Measurements from ENCODE around the gene POLR2C.
"Not testable (repeated sequence)": the region's sequence is repeated elsewhere in the genome, so short reads cannot be mapped to it uniquely, and the experiment has no call there.

Gene POLR2C

GRCh38 chr16:57462209-57462977, at the start of gene POLR2C:
POLR2C (plus strand) TSS chr16:57462679; CDS start chr16:57462725, 46 bp downstream.
- peak; percentile 94 for DNase-seq

GRCh38 chr16:57413301-57413730, 49.2 kb upstream of the POLR2C start:
- DNase-seq, result no peak

- no peak for DNase-seq
Observed at GRCh38 chr16:57413733-57414132, 48.7 kb upstream of the POLR2C start.

- no peak for DNase-seq
Observed at GRCh38 chr16:57416084-57416483, 46.4 kb upstream of the POLR2C start.

- no peak for DNase-seq
Observed at GRCh38 chr16:57419506-57419905, 43.0 kb upstream of the POLR2C start.

- DNase-seq, result no peak
Observed at GRCh38 chr16:57422026-57422944, 40.2 kb upstream of the POLR2C start.

DNA sequence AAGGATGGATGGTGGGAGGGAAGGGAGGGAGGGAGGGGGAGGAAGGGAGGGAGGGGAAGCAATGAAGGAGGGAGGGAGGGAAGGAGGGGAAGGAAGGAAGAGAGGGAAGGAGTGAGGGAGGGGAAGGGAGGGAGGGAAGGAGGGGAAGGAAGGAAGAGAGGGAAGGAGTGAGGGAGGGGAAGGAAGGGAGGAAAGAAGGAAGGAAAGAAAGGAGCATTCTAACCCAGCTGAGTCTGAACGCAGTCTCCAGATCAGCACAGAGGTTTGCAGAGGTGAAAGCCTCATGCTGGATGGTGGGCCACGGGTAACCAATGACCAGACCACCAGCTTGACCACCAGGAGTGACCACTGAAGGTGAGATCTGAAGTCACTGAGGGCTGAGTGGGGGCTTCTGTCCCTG, 39.3 kb upstream of the POLR2C start:
- no peak for DNase-seq

GRCh38 chr16:57424583-57424982, 37.9 kb upstream of the POLR2C start:
- no peak for DNase-seq

DNA sequence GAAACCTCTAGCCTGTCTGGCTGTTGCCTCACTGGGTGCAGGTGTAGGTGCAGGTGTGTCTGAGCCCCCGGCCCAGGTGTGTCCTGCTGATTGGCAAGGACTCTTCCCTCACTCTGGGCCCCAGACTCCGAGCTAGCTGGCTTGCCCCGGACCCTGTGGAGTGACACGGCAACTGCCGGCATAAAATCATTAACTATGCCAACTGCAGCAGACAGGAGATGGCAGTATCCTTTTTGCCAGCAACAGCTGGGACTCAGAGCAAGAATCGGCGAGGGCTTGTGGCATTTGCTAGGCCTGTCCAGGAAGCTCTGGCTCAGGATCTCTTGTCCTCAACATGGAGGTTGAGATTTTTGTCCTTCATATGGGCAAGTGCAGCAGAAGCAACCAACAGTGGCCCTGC, 36.1 kb upstream of the POLR2C start:
- no peak for DNase-seq

DNA sequence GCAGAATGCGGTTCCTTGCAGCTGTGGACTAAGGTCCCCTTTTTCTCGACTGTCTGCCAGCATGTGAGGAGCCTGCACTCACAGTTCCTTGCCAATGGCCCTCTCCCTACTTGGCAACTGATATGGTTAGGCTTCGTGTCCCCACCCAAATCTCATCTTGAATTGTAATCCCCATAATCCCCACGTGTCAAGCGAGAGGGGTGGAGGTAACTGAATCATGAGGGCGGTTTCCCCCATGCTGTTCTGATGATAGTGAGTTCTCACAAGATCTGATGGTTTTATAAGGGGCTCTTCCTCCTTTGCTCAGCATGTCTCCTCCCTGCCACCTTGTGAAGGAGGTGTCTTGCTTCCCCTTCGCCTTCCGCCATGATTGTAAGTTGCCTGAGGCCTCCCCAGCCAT, 35.2 kb upstream of the POLR2C start:
- DNase-seq, result no peak

GRCh38 chr16:57427824-57428223, 34.7 kb upstream of the POLR2C start:
- DNase-seq, result no peak

GRCh38 chr16:57430955-57431354, 31.5 kb upstream of the POLR2C start:
- DNase-seq, result no peak

- DNase-seq, result no peak
Observed at GRCh38 chr16:57432505-57432904, 30.0 kb upstream of the POLR2C start.

- DNase-seq, result no peak
Observed at GRCh38 chr16:57432989-57433388, 29.5 kb upstream of the POLR2C start.

GRCh38 chr16:57434003-57434402, 28.5 kb upstream of the POLR2C start:
- DNase-seq, result no peak

DNA sequence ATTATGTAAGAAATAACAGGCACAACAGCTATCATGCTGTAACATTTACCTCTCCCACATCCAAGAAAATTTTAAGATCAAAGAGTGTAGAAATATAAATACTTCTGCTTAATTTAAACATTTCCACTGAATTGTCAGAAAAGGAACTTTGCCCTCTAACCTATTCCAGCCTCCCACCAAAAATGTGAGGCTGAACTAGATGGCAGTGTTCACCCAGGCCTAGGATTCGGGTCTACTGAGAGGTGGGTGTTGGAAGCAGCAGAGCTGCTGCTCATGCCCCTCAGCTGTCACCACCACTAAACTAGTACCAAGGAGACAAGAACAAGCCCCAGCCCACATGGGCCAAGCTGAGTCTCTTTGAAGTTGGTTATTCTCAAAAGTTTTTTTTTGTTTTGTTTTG, 26.6 kb upstream of the POLR2C start:
- DNase-seq, result no peak

DNA sequence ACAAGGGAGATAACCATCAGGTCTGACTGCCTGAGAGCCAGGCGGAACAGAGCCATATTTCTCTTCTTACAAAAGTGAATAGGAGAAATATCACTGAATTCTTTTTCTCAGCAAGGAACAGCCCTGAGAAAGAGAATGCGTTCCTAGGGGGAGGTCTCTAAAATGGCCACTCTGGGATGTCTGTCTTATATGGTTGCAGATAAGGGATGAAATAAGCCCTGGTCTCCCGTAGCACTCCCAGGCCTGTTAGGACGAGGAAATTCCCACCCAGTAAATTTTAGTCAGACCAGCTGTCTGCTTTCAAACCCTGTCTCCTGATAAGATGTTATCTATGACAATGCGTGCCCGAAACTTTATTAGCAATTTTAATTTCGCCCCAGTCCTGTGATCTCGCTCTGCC, 22.5 kb upstream of the POLR2C start:
- not testable (repeated sequence) for DNase-seq

- not testable (repeated sequence) for DNase-seq
Observed at GRCh38 chr16:57440551-57440950, 21.9 kb upstream of the POLR2C start.

GRCh38 chr16:57444711-57445110, 17.8 kb upstream of the POLR2C start:
- DNase-seq, result no peak

DNA sequence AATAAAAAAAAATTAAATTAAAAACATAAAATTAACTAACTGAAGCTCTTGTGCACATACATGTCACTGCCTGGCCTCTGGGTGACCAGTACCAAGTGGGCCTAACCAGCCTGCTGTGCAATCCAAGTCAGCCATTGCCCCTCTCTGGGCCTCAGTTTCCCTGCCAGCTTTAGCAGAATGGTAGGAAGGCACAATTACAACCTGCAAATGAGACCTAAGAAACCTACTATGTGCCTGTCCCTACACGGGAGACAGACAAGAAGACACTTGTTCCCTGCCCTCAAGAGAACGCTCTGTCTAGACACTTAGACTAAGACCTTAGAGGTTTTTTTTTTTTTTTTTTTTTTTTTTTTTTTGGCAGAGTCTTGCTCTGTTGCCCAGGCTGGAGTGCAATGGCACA, 17.0 kb upstream of the POLR2C start:
- no peak for DNase-seq

DNA sequence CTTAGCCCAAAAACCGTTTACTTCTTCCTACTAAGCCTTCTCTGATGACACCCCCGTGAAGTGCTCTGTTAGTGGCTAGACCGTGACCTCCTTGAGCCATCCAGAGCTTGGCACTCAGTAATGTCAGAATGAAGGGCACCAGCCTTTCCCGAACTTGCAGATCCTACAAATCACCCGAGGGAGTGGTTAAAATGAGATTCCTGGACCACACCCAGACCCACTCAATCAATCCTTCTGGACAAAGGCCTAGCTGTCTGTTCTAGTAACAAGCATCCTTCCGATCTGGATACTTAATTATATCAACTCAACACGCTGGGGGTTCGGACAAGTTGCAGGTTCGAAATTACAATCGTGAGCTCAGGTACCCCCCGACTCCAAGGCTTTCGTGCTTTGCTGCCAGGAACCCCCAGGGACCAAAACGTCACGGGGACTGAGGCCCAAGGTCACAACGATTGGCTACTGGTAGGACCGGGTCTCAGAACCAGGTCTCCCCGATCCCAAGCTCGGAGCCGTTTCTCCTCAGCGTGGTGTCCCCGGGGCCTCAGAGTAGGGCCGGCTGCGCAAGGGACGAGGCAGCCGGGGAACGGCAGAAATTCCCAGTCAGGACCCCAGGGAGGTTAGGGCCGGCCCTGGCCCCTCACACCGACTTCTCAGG, 15.8 kb upstream of the POLR2C start:
- peak; percentile 39 for DNase-seq

DNA sequence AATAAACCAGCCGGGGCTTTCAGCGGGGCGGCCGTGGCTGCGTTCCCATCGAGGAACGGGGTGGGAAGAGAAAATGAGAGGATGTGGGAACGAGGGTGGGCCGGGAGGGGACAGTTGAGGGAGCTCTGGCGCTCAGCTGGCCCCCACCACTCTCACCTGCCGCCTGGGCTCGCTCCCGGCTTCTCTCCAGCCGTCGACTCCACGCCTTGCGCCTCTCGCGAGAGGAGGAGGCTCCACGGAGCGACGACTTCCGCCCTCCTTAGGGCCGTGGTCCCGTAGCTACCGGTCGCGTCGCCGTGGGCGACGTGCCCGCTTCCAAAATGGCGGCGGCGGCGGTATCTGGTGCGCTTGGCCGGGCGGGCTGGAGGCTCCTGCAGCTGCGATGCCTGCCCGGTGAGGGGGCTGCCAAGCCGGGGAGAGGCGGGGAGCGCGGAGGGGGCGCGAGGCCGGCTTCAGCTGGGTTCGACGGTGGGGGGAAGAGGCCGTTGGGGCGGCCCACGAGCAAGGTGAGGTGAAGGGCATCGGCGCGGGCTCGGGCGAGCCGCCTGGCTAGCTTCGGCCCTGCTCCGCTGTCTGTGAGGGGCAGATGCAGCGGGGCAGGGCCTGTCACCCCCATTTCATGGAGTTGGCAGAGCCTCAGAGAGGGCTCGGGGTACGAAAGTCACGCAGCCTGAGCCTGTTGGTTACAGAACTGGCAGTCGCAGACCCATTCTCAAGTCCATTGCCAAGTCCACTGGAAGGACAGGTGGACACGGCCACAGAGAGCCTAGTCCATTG, 15.1 kb upstream of the POLR2C start, which contains the start of the genes CIAPIN1 and COQ9:
Gene CIAPIN1 (minus strand): TSS at position 200 of the 777 bp plus-strand sequence. CDS start 6,457 bp downstream, outside the sequence.
Gene COQ9 (plus strand): TSS at position 294 of the 777 bp plus-strand sequence. CDS start 27 bp downstream, at position 321.
- peak; percentile 95 for DNase-seq

Measured in stimulated activated CD4-positive, alpha-beta T cell treated with anti-CD3 and anti-CD28 coated beads, Interleukin-15, amount 100 ng/mL, for 24 hours (primary cell).